Activated T-cell treated with anti-CD3 and anti-CD28 coated beads, Interleukin-2, amount 50 U/mL, for 4 hours (primary cell): ENCODE measurements around the gene FBXL7. TPM values are rescaled to one million over a fixed set of nuclear protein-coding genes. Genes with fewer than 3 reads are reported as not detected.

Experiments
- ATAC-seq, 2 donors: fragments of 200-7000 bp; cut with Tn5 transposase; one replicate each; pipeline ENCODE4 v1.10.0; 2021
- DNase-seq: peaks from one replicate; pipeline ENCODE4 v3.0.0-alpha.2; 2020
- H3K27me3 Mint-ChIP-seq: one replicate; pipeline ENCODE4 v1.8.0; 2021; ENCODE audit warnings: low read depth, mixed read lengths
- H3K36me3 Mint-ChIP-seq: one replicate; pipeline ENCODE4 v1.8.0; 2022; ENCODE audit warnings: mixed read lengths; ENCODE audit not compliant: insufficient read depth
- H3K4me1 Mint-ChIP-seq: one replicate; pipeline ENCODE4 v1.8.0; 2021; ENCODE audit warnings: low read depth, mixed read lengths
- H3K4me3 Mint-ChIP-seq: one replicate; pipeline ENCODE4 v1.8.0; 2021; ENCODE audit warnings: mild to moderate bottlenecking, moderate library complexity, mixed read lengths
- H3K9me3 Mint-ChIP-seq: one replicate; pipeline ENCODE4 v1.8.0; 2021; ENCODE audit warnings: mixed read lengths
- total RNA-seq, 3 donors: library from RNA; stranded (reverse); gene quantifications; one replicate each; pipeline ENCODE4 v1.2.1, GENCODE V29; 2021

The FBXL7 gene
- total RNA-seq, 3 donors from 2014 or later = not detected

DNA sequence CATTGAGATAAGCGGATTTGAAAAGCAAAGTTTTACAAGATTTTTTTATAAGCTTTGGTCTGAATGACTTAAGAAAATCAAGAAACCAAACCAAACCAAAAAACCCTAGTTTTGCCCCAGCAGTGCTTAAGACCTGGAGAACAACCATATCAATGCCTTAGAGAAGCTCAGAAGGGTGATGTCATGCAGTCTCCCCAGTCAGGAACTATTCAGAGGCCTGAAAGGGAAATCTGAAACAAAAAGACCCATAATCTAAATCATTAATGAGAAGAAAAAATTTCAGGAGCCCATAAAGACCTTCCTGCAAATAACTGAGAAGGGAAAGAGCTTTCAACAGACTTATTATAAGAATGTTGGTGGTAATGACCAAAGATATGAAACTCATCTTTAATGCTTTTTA lies 399.5 kb downstream of the FBXL7 start:
- Mint-ChIP-seq H3K4me3 (no peak overlapping the region), H3K4me1 (no peaks in the 10 kb centered on the region), H3K9me3 (peaks cover 4% of the 10 kb centered on the region), H3K36me3 (no peaks in the 10 kb centered on the region), H3K27me3 (no peaks in the 10 kb centered on the region)
- DNase-seq (no peak), ATAC-seq (no peak)

DNA sequence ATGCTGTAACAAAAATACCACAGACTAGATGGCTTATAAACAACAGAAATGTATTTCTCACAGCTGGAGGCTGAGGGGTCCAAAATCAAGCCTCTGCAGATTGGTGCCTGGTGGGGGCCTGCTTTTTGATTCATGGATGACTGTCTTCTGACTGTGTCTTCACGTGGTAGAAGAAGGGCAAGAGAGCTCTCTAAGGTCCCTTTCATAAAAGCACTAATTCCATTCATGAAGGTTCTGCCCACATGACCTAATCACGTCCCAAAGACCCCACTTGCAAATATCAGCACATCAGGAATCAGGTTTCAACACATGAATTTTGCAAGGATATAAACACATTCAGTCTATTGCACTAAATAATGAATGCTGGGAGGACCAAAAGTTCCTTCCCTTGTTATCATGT lies 401.2 kb downstream of the FBXL7 start:
- H3K9me3 Mint-ChIP-seq = peaks cover 4% of the 10 kb centered on the region
- no peak for ATAC-seq
- no peaks in the 10 kb centered on the region for H3K27me3 Mint-ChIP-seq
- no peak for DNase-seq
- H3K4me1 Mint-ChIP-seq = no peaks in the 10 kb centered on the region
- H3K4me3 Mint-ChIP-seq = no peak overlapping the region
- H3K36me3 Mint-ChIP-seq = no peaks in the 10 kb centered on the region

DNA sequence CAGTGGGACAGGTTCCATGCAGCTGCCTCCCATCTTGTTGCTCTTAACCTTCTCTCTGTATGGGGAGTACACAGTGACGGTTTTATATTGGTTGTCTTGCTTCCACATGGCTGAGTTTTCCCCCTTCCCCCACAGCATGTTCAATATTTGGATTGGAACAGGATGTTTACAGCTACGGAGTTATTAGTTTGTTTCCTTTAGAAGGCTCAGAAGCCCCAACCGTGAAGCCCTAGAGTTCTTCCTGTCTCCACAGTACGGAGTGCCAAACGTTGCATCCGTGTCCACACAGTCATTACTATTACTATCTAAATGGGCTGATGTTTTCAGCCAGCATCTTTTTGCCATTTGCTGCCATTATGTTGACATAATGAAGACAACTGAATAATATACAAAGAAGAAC lies 402.1 kb downstream of the FBXL7 start:
- no peaks in the 10 kb centered on the region for H3K4me1 Mint-ChIP-seq
- DNase-seq = no peak
- no peak overlapping the region for H3K4me3 Mint-ChIP-seq

DNA sequence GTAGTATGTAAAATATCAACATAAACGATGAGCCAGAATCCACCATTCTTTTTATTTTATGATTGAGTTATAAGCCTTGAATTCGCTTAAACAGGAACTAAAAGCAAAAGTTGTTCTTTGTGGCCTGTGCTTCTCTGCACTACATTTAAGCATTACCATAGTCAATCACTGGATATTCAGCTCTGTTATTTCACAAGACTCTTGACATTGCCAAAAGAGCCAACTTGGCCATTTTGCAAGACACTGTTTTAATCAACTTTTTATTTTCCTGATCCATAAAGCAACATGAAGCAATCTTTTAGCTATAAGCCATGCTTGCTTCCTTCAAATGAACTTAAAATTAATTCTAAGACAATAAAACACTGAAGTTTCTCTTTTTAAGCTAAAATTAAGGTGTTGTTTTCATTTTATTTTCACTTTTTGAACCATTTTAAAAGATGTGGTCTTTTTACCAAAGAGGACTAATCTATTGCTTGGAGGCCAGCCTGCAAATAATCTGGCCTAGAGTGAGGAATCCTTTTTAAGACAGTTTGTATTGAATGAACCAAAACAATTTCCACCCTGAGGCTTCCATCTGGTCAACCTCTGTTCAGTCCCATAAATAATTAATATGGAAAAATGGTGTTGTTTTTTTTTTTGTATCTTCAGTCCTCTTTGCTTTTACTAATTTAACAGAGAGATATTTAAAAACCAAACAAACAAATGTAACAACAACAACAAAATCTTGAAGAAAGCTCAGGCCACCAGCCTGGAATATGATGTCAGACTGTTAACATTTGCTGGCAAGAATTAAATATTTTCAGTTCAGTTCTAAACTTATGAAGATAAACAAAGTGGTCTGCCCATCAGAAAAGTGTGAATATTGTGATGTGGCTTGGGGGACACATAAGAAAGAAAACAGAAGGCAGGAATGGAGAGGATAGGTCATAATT lies 405.2 kb downstream of the FBXL7 start:
- no peaks in the 10 kb centered on the region for H3K4me1 Mint-ChIP-seq
- DNase-seq (no peak), ATAC-seq (no peak)
- no peaks in the 10 kb centered on the region for H3K36me3 Mint-ChIP-seq
- H3K27me3 Mint-ChIP-seq = no peaks in the 10 kb centered on the region
- H3K4me3 Mint-ChIP-seq = no peak overlapping the region
- no peaks in the 10 kb centered on the region for H3K9me3 Mint-ChIP-seq

More for the DNA sequence above, 402.1 kb downstream of the FBXL7 start:
- no peaks in the 10 kb centered on the region for H3K36me3 Mint-ChIP-seq
- H3K27me3 Mint-ChIP-seq = no peaks in the 10 kb centered on the region
- H3K9me3 Mint-ChIP-seq = peaks cover 4% of the 10 kb centered on the region
- no peak for ATAC-seq

DNA sequence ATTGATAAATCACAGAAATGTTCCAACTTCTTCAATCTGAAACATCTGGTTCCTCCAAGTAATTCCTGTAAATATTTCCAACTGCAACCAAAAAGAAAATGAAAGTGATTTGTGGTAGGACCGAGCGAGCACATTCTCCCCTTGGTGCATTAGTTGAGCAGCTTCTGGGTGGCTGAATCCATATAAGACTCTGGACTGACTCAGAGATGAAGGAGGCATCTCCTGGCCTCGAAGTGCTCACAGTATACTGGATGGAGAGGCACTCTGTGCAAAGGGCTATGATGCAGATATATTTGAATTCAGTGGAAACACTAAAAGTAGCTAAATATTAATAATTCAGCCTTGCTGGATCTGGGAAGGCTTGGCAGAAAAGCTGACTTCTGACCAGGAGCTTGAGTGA lies 414.7 kb downstream of the FBXL7 start:
- H3K9me3 Mint-ChIP-seq = peaks cover 9% of the 10 kb centered on the region
- H3K36me3 Mint-ChIP-seq = no peaks in the 10 kb centered on the region
- DNase-seq = no peak
- ATAC-seq = no peak
- H3K4me3 Mint-ChIP-seq = no peak overlapping the region
- H3K27me3 Mint-ChIP-seq = no peaks in the 10 kb centered on the region
- no peaks in the 10 kb centered on the region for H3K4me1 Mint-ChIP-seq

DNA sequence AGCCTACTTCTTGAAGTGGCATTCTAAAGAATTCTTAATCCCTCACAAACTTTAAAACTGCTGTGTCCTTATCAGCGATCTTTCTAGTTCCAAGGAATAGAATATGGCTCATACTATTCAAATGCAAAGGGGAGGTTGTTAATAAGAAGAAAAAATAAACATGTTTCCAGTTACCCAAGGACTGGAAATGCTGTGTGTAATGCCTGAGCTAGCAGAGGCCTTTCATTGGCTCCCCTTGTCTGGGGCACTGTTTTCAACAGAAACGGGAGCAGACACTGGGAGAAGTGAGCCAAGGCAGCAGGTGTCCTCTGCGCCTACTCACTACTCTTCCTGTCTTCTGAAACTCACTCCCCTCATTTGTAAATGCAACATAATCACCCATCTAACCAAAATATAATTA lies 426.6 kb downstream of the FBXL7 start:
- ATAC-seq = no peak
- Mint-ChIP-seq H3K4me1 (no peaks in the 10 kb centered on the region), H3K36me3 (no peaks in the 10 kb centered on the region), H3K4me3 (no peak overlapping the region), H3K9me3 (peaks cover 4% of the 10 kb centered on the region), H3K27me3 (no peaks in the 10 kb centered on the region)
- DNase-seq = no peak

DNA sequence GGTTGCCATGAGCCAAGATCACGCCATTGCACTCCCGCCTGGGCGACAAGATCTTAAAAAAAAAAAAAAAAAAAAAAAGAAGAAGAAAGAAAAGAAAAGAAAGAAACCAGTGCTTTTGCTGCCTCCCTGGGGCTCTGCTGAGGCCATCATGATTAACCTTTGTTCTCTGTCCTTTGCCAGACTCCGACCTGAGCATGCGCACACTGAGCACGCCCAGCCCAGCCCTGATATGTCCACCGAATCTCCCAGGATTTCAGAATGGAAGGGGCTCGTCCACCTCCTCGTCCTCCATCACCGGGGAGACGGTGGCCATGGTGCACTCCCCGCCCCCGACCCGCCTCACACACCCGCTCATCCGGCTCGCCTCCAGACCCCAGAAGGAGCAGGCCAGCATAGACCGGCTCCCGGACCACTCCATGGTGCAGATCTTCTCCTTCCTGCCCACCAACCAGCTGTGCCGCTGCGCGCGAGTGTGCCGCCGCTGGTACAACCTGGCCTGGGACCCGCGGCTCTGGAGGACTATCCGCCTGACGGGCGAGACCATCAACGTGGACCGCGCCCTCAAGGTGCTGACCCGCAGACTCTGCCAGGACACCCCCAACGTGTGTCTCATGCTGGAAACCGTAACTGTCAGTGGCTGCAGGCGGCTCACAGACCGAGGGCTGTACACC lies 427.9 kb downstream of the FBXL7 start:
- Mint-ChIP-seq H3K36me3 (no peaks in the 10 kb centered on the region), H3K27me3 (no peaks in the 10 kb centered on the region), H3K4me3 (no peak overlapping the region), H3K4me1 (no peaks in the 10 kb centered on the region), H3K9me3 (no peaks in the 10 kb centered on the region)
- ATAC-seq (no peak), DNase-seq (no peak)

DNA sequence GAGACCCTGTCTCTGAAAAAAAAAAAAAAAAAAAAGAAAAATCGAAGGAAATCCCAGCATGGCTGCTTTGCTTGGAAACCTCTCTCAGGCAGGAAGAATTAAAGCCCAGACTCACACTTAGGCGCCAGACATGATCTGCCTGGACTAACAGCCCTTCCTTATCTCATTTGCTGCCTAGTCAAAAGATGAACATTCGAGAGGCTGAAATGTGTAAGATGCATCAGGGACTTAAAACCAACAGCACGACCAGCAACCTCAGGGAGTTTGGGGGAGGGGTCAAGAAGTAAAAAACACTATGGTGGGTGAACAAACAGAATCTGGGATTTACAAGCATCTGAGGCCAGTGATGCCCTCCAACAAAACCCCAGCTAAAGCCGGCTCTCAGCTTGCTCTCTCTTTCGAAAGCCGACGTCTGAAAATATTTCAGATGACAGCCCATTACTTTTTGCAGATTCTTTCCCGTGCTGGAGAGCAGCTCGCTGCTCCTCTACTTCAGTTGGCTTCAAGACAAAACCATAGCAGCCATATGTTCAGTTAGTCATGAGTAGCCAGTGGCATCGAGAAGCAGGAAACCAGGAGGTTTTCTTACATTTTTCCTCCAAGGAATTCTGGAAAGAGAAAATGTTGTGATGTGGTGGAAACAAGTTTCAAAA lies 429.8 kb downstream of the FBXL7 start:
- Mint-ChIP-seq H3K9me3 (no peaks in the 10 kb centered on the region), H3K4me3 (no peak overlapping the region), H3K4me1 (no peaks in the 10 kb centered on the region), H3K27me3 (no peaks in the 10 kb centered on the region), H3K36me3 (no peaks in the 10 kb centered on the region)
- DNase-seq (no peak), ATAC-seq (no peak)

DNA sequence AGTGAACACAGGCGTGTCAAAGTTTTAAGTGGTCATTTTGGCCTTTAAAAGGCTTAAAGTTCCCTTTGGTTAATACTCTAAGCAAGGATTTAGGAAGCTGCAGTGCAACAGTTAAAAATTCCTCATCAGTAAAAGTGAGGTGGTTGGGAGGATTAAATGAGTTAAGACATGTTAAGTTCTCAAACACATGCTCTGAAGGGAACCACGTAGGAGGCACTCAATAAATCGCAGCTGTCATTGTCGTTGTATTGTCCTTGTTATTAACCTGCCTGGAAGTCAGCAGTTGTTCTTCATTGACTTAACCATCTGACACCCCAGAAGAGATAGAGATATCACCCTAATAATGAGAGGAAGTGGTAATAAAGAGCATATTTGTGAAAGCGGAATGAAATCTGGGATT lies 432.1 kb downstream of the FBXL7 start:
- DNase-seq (no peak), ATAC-seq (no peak)
- Mint-ChIP-seq H3K4me1 (no peaks in the 10 kb centered on the region), H3K9me3 (peaks cover under 1% of the 10 kb centered on the region), H3K27me3 (no peaks in the 10 kb centered on the region), H3K36me3 (no peaks in the 10 kb centered on the region), H3K4me3 (no peak overlapping the region)

DNA sequence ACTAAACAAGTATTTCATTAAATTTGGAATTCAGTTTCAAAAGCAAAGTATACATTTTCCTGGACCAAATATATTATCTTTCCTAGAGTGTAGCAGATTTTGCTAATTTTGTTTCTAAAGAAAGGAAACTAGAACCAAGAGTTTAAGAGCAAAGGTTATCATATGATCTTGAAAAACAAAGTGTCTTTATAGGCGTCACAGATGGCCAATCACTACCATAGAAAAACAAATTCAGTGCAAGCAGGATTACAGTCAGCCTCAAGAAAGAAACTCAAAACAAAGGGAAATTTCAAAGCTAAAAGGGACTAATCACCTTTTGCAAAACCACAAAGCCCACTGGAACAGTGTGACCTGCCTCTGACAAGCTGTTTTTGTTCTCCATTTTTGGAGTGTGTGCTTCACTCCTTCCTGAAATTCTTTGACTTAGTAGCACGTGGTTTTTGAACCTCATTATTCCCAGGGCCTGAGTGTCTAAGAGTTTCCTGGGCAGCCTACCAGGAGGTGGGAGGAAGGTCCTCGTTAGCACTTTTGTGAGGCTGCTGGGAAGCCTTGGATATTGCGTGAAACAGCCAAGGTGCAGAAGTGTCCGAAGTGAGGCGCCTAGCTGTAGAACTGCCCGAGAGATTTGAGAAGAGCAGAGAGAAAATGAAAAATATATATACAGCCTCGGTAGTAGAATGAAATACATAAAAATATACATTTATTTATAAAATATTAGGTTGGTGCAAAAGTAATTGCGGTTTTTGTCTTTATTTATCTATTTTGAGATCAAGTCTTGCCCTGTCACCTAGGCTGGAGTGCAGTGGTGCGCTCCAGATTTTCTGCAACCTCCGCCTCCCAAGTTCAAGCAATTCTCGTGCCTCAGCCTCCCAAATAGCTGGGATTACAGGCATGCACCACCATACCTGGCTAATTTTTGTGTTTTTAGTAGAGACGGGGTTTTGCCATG lies 433.6 kb downstream of the FBXL7 start:
- no peak for DNase-seq
- no peak for ATAC-seq
- Mint-ChIP-seq H3K9me3 (peaks cover 4% of the 10 kb centered on the region), H3K4me1 (no peaks in the 10 kb centered on the region), H3K36me3 (no peaks in the 10 kb centered on the region), H3K4me3 (no peak overlapping the region), H3K27me3 (no peaks in the 10 kb centered on the region)

DNA sequence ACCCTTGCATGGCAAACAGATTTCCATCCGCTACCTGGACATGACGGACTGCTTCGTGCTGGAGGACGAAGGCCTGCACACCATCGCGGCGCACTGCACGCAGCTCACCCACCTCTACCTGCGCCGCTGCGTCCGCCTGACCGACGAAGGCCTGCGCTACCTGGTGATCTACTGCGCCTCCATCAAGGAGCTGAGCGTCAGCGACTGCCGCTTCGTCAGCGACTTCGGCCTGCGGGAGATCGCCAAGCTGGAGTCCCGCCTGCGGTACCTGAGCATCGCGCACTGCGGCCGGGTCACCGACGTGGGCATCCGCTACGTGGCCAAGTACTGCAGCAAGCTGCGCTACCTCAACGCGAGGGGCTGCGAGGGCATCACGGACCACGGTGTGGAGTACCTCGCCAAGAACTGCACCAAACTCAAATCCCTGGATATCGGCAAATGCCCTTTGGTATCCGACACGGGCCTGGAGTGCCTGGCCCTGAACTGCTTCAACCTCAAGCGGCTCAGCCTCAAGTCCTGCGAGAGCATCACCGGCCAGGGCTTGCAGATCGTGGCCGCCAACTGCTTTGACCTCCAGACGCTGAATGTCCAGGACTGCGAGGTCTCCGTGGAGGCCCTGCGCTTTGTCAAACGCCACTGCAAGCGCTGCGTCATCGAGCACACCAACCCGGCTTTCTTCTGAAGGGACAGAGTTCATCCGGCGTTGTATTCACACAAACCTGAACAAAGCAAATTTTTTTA lies 436.7 kb downstream of the FBXL7 start:
- DNase-seq (no peak), ATAC-seq (no peak)
- Mint-ChIP-seq H3K9me3 (peaks cover 4% of the 10 kb centered on the region), H3K4me3 (no peak overlapping the region), H3K4me1 (no peaks in the 10 kb centered on the region), H3K27me3 (no peaks in the 10 kb centered on the region), H3K36me3 (no peaks in the 10 kb centered on the region)

DNA sequence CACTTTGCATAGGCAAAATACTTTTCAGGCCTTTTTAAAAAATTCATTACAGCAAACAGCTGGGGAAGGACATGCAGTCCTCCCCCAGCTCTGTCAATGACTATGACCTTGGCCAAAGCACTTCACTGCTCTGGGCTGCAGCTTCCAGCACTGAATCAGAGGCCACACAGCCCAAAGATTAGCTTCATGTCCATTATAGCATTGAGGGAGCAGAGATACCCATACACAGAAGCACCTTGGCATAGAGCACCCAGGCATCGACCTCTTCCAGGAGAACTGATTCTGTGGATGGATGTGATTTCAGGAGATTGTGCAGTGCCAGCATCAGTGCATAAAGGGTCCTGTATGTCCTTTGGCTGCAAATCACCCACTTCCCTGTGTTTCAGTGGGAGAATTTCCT lies 437.7 kb downstream of the FBXL7 start:
- no peaks in the 10 kb centered on the region for H3K4me1 Mint-ChIP-seq
- ATAC-seq (no peak), DNase-seq (no peak)
- H3K27me3 Mint-ChIP-seq = no peaks in the 10 kb centered on the region
- no peak overlapping the region for H3K4me3 Mint-ChIP-seq
- no peaks in the 10 kb centered on the region for H3K36me3 Mint-ChIP-seq
- peaks cover 4% of the 10 kb centered on the region for H3K9me3 Mint-ChIP-seq

DNA sequence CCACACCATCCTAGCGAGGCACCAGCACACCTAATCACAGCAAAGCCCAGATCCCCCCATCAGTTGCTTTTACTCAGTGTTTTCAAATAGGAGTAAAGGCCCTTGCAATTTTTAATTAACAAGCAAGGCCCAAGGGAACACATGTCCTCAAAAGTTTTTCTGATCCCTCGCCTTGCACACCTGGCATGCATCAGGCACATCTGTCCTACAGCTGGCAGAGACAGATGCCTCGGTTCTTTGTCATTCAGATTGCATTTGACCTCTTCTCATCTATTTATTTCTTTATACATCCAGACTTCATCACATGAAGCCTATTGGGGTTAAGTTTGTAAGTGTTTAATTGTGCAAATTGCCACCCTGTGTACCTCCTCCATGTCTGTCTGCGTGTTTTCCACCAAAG lies 438.2 kb downstream of the FBXL7 start:
- Mint-ChIP-seq H3K4me3 (no peak overlapping the region), H3K27me3 (no peaks in the 10 kb centered on the region), H3K9me3 (peaks cover 4% of the 10 kb centered on the region), H3K36me3 (no peaks in the 10 kb centered on the region), H3K4me1 (no peaks in the 10 kb centered on the region)
- DNase-seq = no peak
- ATAC-seq = no peak
